Spleen (tissue), 11 donors: Measurements from ENCODE around the gene RAD51B. TPM values are rescaled to one million over a fixed set of nuclear protein-coding genes. Genes with fewer than 3 reads are reported as not detected.

Source experiments
- DNase-seq: peaks from one replicate; pipeline ENCODE4 v3.0.0-alpha.2; 2020
- H3K27ac ChIP-seq, 8 donors: fragments of 200-600 bp; sonication (generic) in 7 of 8; 1 replicate in 4 of 8; 2 replicates in 4 of 8; pipeline versions ENCODE4 v1.5.0 to v1.8.0; 2016 to 2021; ENCODE audit warnings: inconsistent platforms in 4 of 8, mild to moderate bottlenecking in 4 of 8, moderate library complexity in 1 of 8
- H3K27me3 ChIP-seq, 7 donors: fragments of 200-600 bp; sonication (generic) in 6 of 7; replicated peaks in 1 of 7; 1 replicate in 4 of 7; 2 replicates in 3 of 7; pipeline versions ENCODE4 v1.5.0 to v1.8.0; 2016 to 2021; ENCODE audit warnings: inconsistent platforms in 3 of 7, mild to moderate bottlenecking in 1 of 7
- H3K36me3 ChIP-seq, 6 donors: fragments of 200-600 bp; sonication (generic) in 5 of 6; 1 replicate in 4 of 6; 2 replicates in 2 of 6; pipeline versions ENCODE4 v1.5.0 to v1.8.0; 2016 to 2021; ENCODE audit warnings: inconsistent platforms in 2 of 6
- H3K4me1 ChIP-seq, 6 donors: fragments of 200-600 bp; sonication (generic) in 5 of 6; 1 replicate in 3 of 6; 2 replicates in 3 of 6; pipeline versions ENCODE4 v1.5.0 to v1.8.0; 2016 to 2021; ENCODE audit warnings: inconsistent platforms in 3 of 6
- H3K4me3 ChIP-seq, 8 donors: fragments of 200-600 bp; sonication (generic) in 7 of 8; 1 replicate in 4 of 8; 2 replicates in 4 of 8; pipeline versions ENCODE4 v1.5.0 to v1.8.0; 2016 to 2021; ENCODE audit warnings: inconsistent platforms in 4 of 8, mild to moderate bottlenecking in 4 of 8, moderate library complexity in 2 of 8
- H3K9me3 ChIP-seq, 8 donors: fragments of 200-600 bp; sonication (generic) in 7 of 8; 1 replicate in 4 of 8; 2 replicates in 4 of 8; pipeline versions ENCODE4 v1.5.0 to v1.8.0; 2016 to 2021; ENCODE audit warnings: inconsistent platforms in 4 of 8
- POLR2A ChIP-seq, 3 donors: fragments of 450-650 bp; IDR thresholded peaks; one replicate each; pipeline ENCODE4 v1.5.1; 2017; ENCODE audit warnings: antibody characterized with exemption in 3 of 3, mild to moderate bottlenecking in 1 of 3
- POLR2AphosphoS5 ChIP-seq, 3 donors: sonication (generic); formaldehyde crosslinking; IDR thresholded peaks; one replicate each; pipeline ENCODE4 v1.5.1; 2017; ENCODE audit warnings: antibody characterized with exemption in 3 of 3
- WGBS, 5 donors: extraction: QIAGEN DNeasy Blood & Tissue Kit in 3 of 5; methylation state at CpG; one replicate each; pipeline versions ENCODE4 v1.1.5 to v1.1.7; 2013 to 2018; 5-methylcytosine and 5-hydroxymethylcytosine counted together
- intact Hi-C: fragments of 100-400 bp; cut with DNase I; formaldehyde crosslinking; loops from one replicate; pipeline ENCODE4 v1.15.0; 2023; ENCODE audit warnings: low total_unique reads
- polyA plus RNA-seq, 3 donors: library from polyadenylated mRNA; stranded (reverse); fragments of 200-250 nt; gene quantifications; one replicate each; pipeline ENCODE4 v1.2.1, GENCODE V29; 2013
- total RNA-seq, 7 donors: library from RNA; depleted of rRNA in 3 of 7; stranded (reverse); fragments of >200 nt in 3 of 7; fragmentation: NEBNext Ultra II Directional in 4 of 7; extraction: Animal tissue kit (Norgen Biotek cat#: 25700) in 4 of 7; gene quantifications; one replicate each; pipeline versions ENCODE4 v1.1.0 to v1.2.1, GENCODE V29; 2016 to 2021
- TF ChIP-seq, protein P1 (sequence below), 11 experiments: fragments of 200-600 bp in 7 of 11; fragments of 450-650 bp in 4 of 11; sonication (generic) in 4 of 11; IDR thresholded peaks in 8 of 11; conservative IDR thresholded peaks in 3 of 11; 1 replicate in 7 of 11; 2 replicates in 4 of 11; pipeline versions ENCODE4 v1.4.0 to v1.8.0; 2016 to 2021; ENCODE audit warnings: antibody characterized with exemption in 11 of 11, inconsistent platforms in 4 of 11, mild to moderate bottlenecking in 1 of 11
- donor health status: healthy with polysubstance abuse.
- donor health status: DM: no; HTN: no; CAD: no; lungs with moderate emphysema.
- donor health status: DM: no; HTN: no; CAD: no.
- donor health status: Bipolar disorder and iron deficiency.
- donor health status: healthy.
- donor health status: DM: no; HTN: no; CAD: no.
- donor health status: DM: yes; HTN: yes; CAD: no.

RAD51B gene
- total and polyA plus RNA-seq, 10 donors = 4.2 to 43.7 (median 29.8) TPM

GRCh38 chr14:68403191-68404145 is 583.9 kb downstream of the RAD51B start:
- Histone ChIP-seq H3K9me3 (no peaks in the 10 kb centered on the region), H3K27me3 (no peaks in the 10 kb centered on the region), H3K27ac (peak overlapping the region; percentile 52 to 85 (median 78)), H3K36me3 (no peaks in the 10 kb centered on the region), H3K4me1 (peaks cover 56 to 100% (median 74%) of the 10 kb centered on the region in 6 donors), H3K4me3 (no peak overlapping the region)
- intact Hi-C loops = no loop called here
- TF ChIP-seq, protein P1, sequence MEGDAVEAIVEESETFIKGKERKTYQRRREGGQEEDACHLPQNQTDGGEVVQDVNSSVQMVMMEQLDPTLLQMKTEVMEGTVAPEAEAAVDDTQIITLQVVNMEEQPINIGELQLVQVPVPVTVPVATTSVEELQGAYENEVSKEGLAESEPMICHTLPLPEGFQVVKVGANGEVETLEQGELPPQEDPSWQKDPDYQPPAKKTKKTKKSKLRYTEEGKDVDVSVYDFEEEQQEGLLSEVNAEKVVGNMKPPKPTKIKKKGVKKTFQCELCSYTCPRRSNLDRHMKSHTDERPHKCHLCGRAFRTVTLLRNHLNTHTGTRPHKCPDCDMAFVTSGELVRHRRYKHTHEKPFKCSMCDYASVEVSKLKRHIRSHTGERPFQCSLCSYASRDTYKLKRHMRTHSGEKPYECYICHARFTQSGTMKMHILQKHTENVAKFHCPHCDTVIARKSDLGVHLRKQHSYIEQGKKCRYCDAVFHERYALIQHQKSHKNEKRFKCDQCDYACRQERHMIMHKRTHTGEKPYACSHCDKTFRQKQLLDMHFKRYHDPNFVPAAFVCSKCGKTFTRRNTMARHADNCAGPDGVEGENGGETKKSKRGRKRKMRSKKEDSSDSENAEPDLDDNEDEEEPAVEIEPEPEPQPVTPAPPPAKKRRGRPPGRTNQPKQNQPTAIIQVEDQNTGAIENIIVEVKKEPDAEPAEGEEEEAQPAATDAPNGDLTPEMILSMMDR (IDR thresholded peaks at IDR 0.05 in 8 of 11, conservative IDR thresholded peaks at IDR 0.05 in 3 of 11) = no peak
- TF ChIP-seq POLR2A (IDR thresholded peaks at IDR 0.05) (no peak), POLR2AphosphoS5 (IDR thresholded peaks at IDR 0.05) (no peak)
- no peak for DNase-seq
- whole genome bisulfite sequencing, 5 donors = 56 to 70% (median 59%) methylated on average over 4 of the region's 4 CpGs

DNA sequence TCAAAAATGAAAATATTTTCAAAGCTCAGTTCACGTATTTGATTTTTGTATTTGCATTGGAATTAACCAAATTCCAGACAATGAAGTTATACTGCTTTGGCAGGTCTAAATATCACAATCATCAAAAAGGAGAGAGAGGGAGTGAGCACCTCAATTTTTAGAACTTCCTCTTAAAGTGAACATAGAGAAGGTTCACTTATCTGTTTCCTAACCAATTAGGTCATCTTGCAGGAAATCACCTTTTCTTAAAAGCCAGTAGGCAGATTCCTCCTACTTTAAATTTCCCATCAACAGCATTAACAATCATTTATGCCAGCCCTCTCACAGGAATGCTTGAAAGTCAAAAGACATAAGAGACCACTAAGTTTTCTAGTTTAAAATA is 584.6 kb downstream of the RAD51B start:
- H3K27ac ChIP-seq = peak overlapping the region; percentile 24 to 85 (median 78)
- no peak overlapping the region for H3K4me3 ChIP-seq
- TF ChIP-seq, protein P1 (IDR thresholded peaks at IDR 0.05 in 8 of 11, conservative IDR thresholded peaks at IDR 0.05 in 3 of 11) = no peak
- TF ChIP-seq POLR2AphosphoS5 (IDR thresholded peaks at IDR 0.05) (no peak), POLR2A (IDR thresholded peaks at IDR 0.05) (no peak)
- 71 to 77% (median 74%) methylated on average over 1 of the region's 1 CpG for WGBS, 5 donors
- H3K4me1 ChIP-seq = peaks cover 59 to 100% (median 77%) of the 10 kb centered on the region in 6 donors
- no peak for DNase-seq
- no peaks in the 10 kb centered on the region for H3K36me3 ChIP-seq
- no peaks in the 10 kb centered on the region for H3K9me3 ChIP-seq
- H3K27me3 ChIP-seq = no peaks in the 10 kb centered on the region
- intact Hi-C loops = no loop called here

GRCh38 chr14:68404652-68405183 is 585.1 kb downstream of the RAD51B start:
- peaks cover 59 to 100% (median 77%) of the 10 kb centered on the region in 6 donors for H3K4me1 ChIP-seq
- no peaks in the 10 kb centered on the region for H3K36me3 ChIP-seq
- H3K27ac ChIP-seq = peak overlapping the region; percentile 24 to 85 (median 78)
- intact Hi-C loops = no loop called here
- H3K9me3 ChIP-seq = no peaks in the 10 kb centered on the region
- no peak overlapping the region for H3K4me3 ChIP-seq
- DNase-seq = no peak
- H3K27me3 ChIP-seq = no peaks in the 10 kb centered on the region
- TF ChIP-seq POLR2A (IDR thresholded peaks at IDR 0.05) = no peak
- no peak for TF ChIP-seq POLR2AphosphoS5 (IDR thresholded peaks at IDR 0.05)
- TF ChIP-seq, protein P1 (IDR thresholded peaks at IDR 0.05 in 8 of 11, conservative IDR thresholded peaks at IDR 0.05 in 3 of 11) = no peak
- WGBS, 5 donors = 63 to 75% (median 66%) methylated on average over 5 of the region's 5 CpGs

- no peak overlapping the region for H3K4me3 ChIP-seq
- H3K4me1 ChIP-seq = peaks cover 53 to 96% (median 68%) of the 10 kb centered on the region in 6 donors
- DNase-seq = no peak
- TF ChIP-seq POLR2A (IDR thresholded peaks at IDR 0.05) (no peak), POLR2AphosphoS5 (IDR thresholded peaks at IDR 0.05) (no peak)
- TF ChIP-seq, protein P1 (IDR thresholded peaks at IDR 0.05 in 8 of 11, conservative IDR thresholded peaks at IDR 0.05 in 3 of 11) = no peak
- H3K9me3 ChIP-seq = no peaks in the 10 kb centered on the region
- H3K27ac ChIP-seq = peak overlapping the region in 4 of 8 donors; percentile 35 to 82 (median 78)
- no peaks in the 10 kb centered on the region for H3K36me3 ChIP-seq
- 91 to 100% (median 91%) methylated on average over 1 of the region's 1 CpG for WGBS, 5 donors
- no peaks in the 10 kb centered on the region for H3K27me3 ChIP-seq
- intact Hi-C loops = no loop called here
These were observed 586.4 kb downstream of the RAD51B start for GRCh38 chr14:68405961-68406360.
